Gastroesophageal sphincter (tissue), 4 donors: ENCODE measurements around the gene RARS2. TPM values are rescaled to one million over a fixed set of nuclear protein-coding genes. Genes with fewer than 3 reads are reported as not detected.

Experiments
- ATAC-seq: fragments of 150-250 bp; one replicate; pipeline ENCODE4 v1.9.1; 2016; ENCODE audit warnings: mild to moderate bottlenecking, moderate library complexity
- H3K27ac ChIP-seq, 4 donors: fragments of 200-600 bp; sonication (generic) in 3 of 4; 1 replicate in 3 of 4; 2 replicates in 1 of 4; pipeline ENCODE4 v1.5.1; 2016 to 2019
- H3K27me3 ChIP-seq: fragments of 200-600 bp; sonication (generic); one replicate; pipeline ENCODE4 v1.5.1; 2019
- H3K36me3 ChIP-seq, 2 donors: fragments of 200-600 bp; sonication (generic); one replicate each; pipeline ENCODE4 v1.5.1; 2019; ENCODE audit warnings: control low read depth in 1 of 2
- H3K4me1 ChIP-seq, 3 donors: fragments of 200-600 bp; sonication (generic); 1 replicate in 2 of 3; 2 replicates in 1 of 3; pipeline ENCODE4 v1.5.1; 2016 to 2019; ENCODE audit warnings: control low read depth in 2 of 3
- H3K4me3 ChIP-seq, 2 donors: fragments of 200-600 bp; sonication (generic); one replicate each; pipeline ENCODE4 v1.5.1; 2019; ENCODE audit warnings: mild to moderate bottlenecking in 1 of 2, moderate library complexity in 1 of 2
- H3K9me3 ChIP-seq, 3 donors: fragments of 200-600 bp; sonication (generic); one replicate each; pipeline ENCODE4 v1.5.1; 2017 to 2019; ENCODE audit warnings: control low read depth in 2 of 3
- EP300 ChIP-seq: sonication (generic); formaldehyde crosslinking; IDR thresholded peaks from one replicate; pipeline ENCODE4 v1.6.1; 2017; ENCODE audit warnings: antibody characterized with exemption, mild to moderate bottlenecking
- POLR2A ChIP-seq, 2 donors: fragments of 450-650 bp; IDR thresholded peaks; one replicate each; pipeline ENCODE4 v1.6.1; 2017; ENCODE audit warnings: antibody characterized with exemption in 2 of 2, mild to moderate bottlenecking in 2 of 2, moderate library complexity in 1 of 2
- POLR2AphosphoS5 ChIP-seq: sonication (generic); formaldehyde crosslinking; IDR thresholded peaks from one replicate; pipeline ENCODE4 v1.6.1; 2017; ENCODE audit warnings: antibody characterized with exemption
- WGBS, 2 donors: methylation state at CpG; one replicate each; pipeline ENCODE4 v1.1.5; 2018; ENCODE audit warnings: low coverage in 1 of 2; 5-methylcytosine and 5-hydroxymethylcytosine counted together
- total RNA-seq, 4 donors: library from RNA; depleted of rRNA; stranded (reverse); fragments of >200 nt; gene quantifications; one replicate each; pipeline ENCODE4 v1.1.0, GENCODE V29; 2016
- TF ChIP-seq, protein P1 (sequence below), 4 experiments: fragments of 200-600 bp in 2 of 4; fragments of 450-650 bp in 2 of 4; sonication (generic) in 1 of 4; IDR thresholded peaks; one replicate each; pipeline ENCODE4 v1.5.1; 2017 to 2019; ENCODE audit warnings: antibody characterized with exemption in 4 of 4, mild to moderate bottlenecking in 2 of 4, moderate library complexity in 2 of 4

The RARS2 gene
- total RNA-seq, 4 donors from 2014 or later: 13.6 to 26.9 (median 23.4) TPM

DNA sequence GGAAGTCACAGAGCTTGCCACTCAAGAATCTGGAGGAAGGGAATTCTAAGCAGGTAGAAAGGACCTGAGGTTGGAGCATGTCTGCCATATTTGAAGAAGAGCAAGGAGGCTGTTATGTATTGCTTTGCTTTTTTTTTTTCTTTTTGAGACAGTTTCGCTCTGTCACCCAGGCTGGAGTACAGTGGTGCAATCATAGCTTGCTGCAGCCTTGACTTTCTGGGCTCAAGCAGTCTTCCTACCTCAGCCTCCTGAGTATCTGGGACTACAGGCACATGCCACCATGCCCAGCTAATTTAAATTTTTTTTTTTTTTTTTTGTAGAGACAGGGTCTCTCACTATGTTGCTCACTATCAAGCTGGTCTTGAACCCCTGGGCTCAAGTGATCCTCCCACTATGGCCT is 41.0 kb upstream of the RARS2 start:
- no peak overlapping the region for H3K4me3 ChIP-seq
- H3K36me3 ChIP-seq: peaks cover 0 to 71% of the 10 kb centered on the region in 2 donors
- H3K27me3 ChIP-seq: no peaks in the 10 kb centered on the region
- H3K4me1 ChIP-seq: no peaks in the 10 kb centered on the region
- ATAC-seq: no peak
- TF ChIP-seq, protein P1, sequence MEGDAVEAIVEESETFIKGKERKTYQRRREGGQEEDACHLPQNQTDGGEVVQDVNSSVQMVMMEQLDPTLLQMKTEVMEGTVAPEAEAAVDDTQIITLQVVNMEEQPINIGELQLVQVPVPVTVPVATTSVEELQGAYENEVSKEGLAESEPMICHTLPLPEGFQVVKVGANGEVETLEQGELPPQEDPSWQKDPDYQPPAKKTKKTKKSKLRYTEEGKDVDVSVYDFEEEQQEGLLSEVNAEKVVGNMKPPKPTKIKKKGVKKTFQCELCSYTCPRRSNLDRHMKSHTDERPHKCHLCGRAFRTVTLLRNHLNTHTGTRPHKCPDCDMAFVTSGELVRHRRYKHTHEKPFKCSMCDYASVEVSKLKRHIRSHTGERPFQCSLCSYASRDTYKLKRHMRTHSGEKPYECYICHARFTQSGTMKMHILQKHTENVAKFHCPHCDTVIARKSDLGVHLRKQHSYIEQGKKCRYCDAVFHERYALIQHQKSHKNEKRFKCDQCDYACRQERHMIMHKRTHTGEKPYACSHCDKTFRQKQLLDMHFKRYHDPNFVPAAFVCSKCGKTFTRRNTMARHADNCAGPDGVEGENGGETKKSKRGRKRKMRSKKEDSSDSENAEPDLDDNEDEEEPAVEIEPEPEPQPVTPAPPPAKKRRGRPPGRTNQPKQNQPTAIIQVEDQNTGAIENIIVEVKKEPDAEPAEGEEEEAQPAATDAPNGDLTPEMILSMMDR (IDR thresholded peaks at IDR 0.05): no peak
- no peak for TF ChIP-seq EP300
- no peak for TF ChIP-seq POLR2AphosphoS5
- no peak for TF ChIP-seq POLR2A (IDR thresholded peaks at IDR 0.05)
- no peak overlapping the region for H3K27ac ChIP-seq
- H3K9me3 ChIP-seq: no peaks in the 10 kb centered on the region
- 90 to 100% methylated on average over 1 of the region's 1 CpG for WGBS, 2 donors

GRCh38 chr6:87628881-87629280 is 39.1 kb upstream of the RARS2 start:
- no peak for ATAC-seq

GRCh38 chr6:87628424-87628823 is 38.6 kb upstream of the RARS2 start:
- no peak for ATAC-seq
- TF ChIP-seq, protein P1 (IDR thresholded peaks at IDR 0.05): no peak
- TF ChIP-seq POLR2AphosphoS5 (no peak), POLR2A (IDR thresholded peaks at IDR 0.05) (no peak), EP300 (no peak)
- no peaks in the 10 kb centered on the region for H3K4me1 ChIP-seq
- peaks cover 0 to 72% of the 10 kb centered on the region in 2 donors for H3K36me3 ChIP-seq
- H3K27me3 ChIP-seq: no peaks in the 10 kb centered on the region
- 70 to 74% methylated on average over 2 of the region's 2 CpGs for WGBS, 2 donors
- no peak overlapping the region for H3K27ac ChIP-seq
- no peaks in the 10 kb centered on the region for H3K9me3 ChIP-seq
- H3K4me3 ChIP-seq: no peak overlapping the region

More at GRCh38 chr6:87628881-87629280, 39.1 kb upstream of the RARS2 start:
- Histone ChIP-seq H3K9me3 (no peaks in the 10 kb centered on the region), H3K27ac (no peak overlapping the region), H3K36me3 (peaks cover 0 to 68% of the 10 kb centered on the region in 2 donors), H3K27me3 (no peaks in the 10 kb centered on the region), H3K4me3 (no peak overlapping the region), H3K4me1 (no peaks in the 10 kb centered on the region)
- no peak for TF ChIP-seq POLR2AphosphoS5
- TF ChIP-seq POLR2A (IDR thresholded peaks at IDR 0.05): no peak
- no peak for TF ChIP-seq EP300
- TF ChIP-seq, protein P1 (IDR thresholded peaks at IDR 0.05): no peak

GRCh38 chr6:87623248-87623647 is 33.5 kb upstream of the RARS2 start:
- Histone ChIP-seq H3K27ac (no peak overlapping the region), H3K27me3 (no peaks in the 10 kb centered on the region), H3K4me3 (no peak overlapping the region), H3K4me1 (no peaks in the 10 kb centered on the region), H3K9me3 (no peaks in the 10 kb centered on the region), H3K36me3 (peaks cover 0 to 57% of the 10 kb centered on the region in 2 donors)
- no peak for TF ChIP-seq EP300
- no peak for TF ChIP-seq POLR2AphosphoS5
- TF ChIP-seq POLR2A (IDR thresholded peaks at IDR 0.05): no peak
- TF ChIP-seq, protein P1 (IDR thresholded peaks at IDR 0.05): no peak
- no peak for ATAC-seq
- WGBS, 2 donors: 84 to 95% methylated on average over 3 of the region's 3 CpGs

- WGBS, 2 donors: 86 to 92% methylated on average over 3 of the region's 3 CpGs
Observed at GRCh38 chr6:87618531-87618930, 28.7 kb upstream of the RARS2 start.

More at GRCh38 chr6:87618531-87618930, 28.7 kb upstream of the RARS2 start:
- no peak overlapping the region for H3K27ac ChIP-seq
- no peaks in the 10 kb centered on the region for H3K4me1 ChIP-seq
- no peaks in the 10 kb centered on the region for H3K9me3 ChIP-seq
- no peak for ATAC-seq
- no peaks in the 10 kb centered on the region for H3K27me3 ChIP-seq
- no peak overlapping the region for H3K4me3 ChIP-seq
- H3K36me3 ChIP-seq: peaks cover 0 to 62% of the 10 kb centered on the region in 2 donors
- TF ChIP-seq, protein P1 (IDR thresholded peaks at IDR 0.05): no peak
- TF ChIP-seq EP300: no peak
- no peak for TF ChIP-seq POLR2AphosphoS5
- no peak for TF ChIP-seq POLR2A (IDR thresholded peaks at IDR 0.05)
